KMS-11 (cell line): ENCODE results near the gene MSANTD1.

Experiments used
- H2AFZ ChIP-seq: fragments of 200-600 bp; sonication (generic); 2 replicates; pipeline ENCODE4 v1.6.1; 2016; ENCODE audit warnings: antibody characterized with exemption, mixed run types, low read depth
- H3K27ac ChIP-seq: fragments of 200-600 bp; sonication (generic); 2 replicates; pipeline ENCODE4 v1.6.1; 2016; ENCODE audit warnings: mild to moderate bottlenecking, mixed run types
- H3K27me3 ChIP-seq: fragments of 200-600 bp; sonication (generic); 2 replicates; pipeline ENCODE4 v1.6.1; 2017; ENCODE audit warnings: mild to moderate bottlenecking, low read depth, mixed run types, moderate library complexity; ENCODE audit not compliant: insufficient read depth
- H3K36me3 ChIP-seq: fragments of 200-600 bp; sonication (generic); 2 replicates; pipeline ENCODE4 v1.6.1; 2017; ENCODE audit warnings: mild to moderate bottlenecking, mixed run types; ENCODE audit not compliant: insufficient read depth
- H3K4me1 ChIP-seq: fragments of 200-600 bp; sonication (generic); 2 replicates; pipeline ENCODE4 v1.6.1; 2016; ENCODE audit warnings: mild to moderate bottlenecking, low read depth, mixed run types; ENCODE audit not compliant: poor library complexity, severe bottlenecking
- H3K4me2 ChIP-seq: fragments of 200-600 bp; sonication (generic); 2 replicates; pipeline ENCODE4 v1.7.0; 2016; ENCODE audit warnings: mild to moderate bottlenecking, mixed run types
- H3K4me3 ChIP-seq: fragments of 200-600 bp; sonication (generic); IDR thresholded peaks from 2 replicates; pipeline ENCODE4 v1.6.1; 2017; ENCODE audit warnings: low read depth, low read length, mixed read lengths; ENCODE audit not compliant: insufficient read depth
- H3K79me2 ChIP-seq: fragments of 200-600 bp; sonication (generic); 2 replicates; pipeline ENCODE4 v1.6.1; 2016; ENCODE audit warnings: low read depth, mixed run types; ENCODE audit not compliant: insufficient read depth
- H3K9ac ChIP-seq: fragments of 200-600 bp; sonication (generic); 2 replicates; pipeline ENCODE4 v1.6.1; 2016; ENCODE audit warnings: mild to moderate bottlenecking, mixed run types
- H4K20me1 ChIP-seq: fragments of 200-600 bp; sonication (generic); 2 replicates; pipeline ENCODE4 v1.6.1; 2016; ENCODE audit warnings: mild to moderate bottlenecking, mixed run types; ENCODE audit not compliant: insufficient read depth
- TF ChIP-seq, protein P1 (sequence below): fragments of 200-600 bp; sonication (generic); conservative IDR thresholded peaks from 2 replicates; pipeline ENCODE4 v1.6.1; 2017; ENCODE audit warnings: low read depth, mild to moderate bottlenecking, antibody characterized with exemption, low read length, moderate library complexity, mixed read lengths

Gene MSANTD1

DNA sequence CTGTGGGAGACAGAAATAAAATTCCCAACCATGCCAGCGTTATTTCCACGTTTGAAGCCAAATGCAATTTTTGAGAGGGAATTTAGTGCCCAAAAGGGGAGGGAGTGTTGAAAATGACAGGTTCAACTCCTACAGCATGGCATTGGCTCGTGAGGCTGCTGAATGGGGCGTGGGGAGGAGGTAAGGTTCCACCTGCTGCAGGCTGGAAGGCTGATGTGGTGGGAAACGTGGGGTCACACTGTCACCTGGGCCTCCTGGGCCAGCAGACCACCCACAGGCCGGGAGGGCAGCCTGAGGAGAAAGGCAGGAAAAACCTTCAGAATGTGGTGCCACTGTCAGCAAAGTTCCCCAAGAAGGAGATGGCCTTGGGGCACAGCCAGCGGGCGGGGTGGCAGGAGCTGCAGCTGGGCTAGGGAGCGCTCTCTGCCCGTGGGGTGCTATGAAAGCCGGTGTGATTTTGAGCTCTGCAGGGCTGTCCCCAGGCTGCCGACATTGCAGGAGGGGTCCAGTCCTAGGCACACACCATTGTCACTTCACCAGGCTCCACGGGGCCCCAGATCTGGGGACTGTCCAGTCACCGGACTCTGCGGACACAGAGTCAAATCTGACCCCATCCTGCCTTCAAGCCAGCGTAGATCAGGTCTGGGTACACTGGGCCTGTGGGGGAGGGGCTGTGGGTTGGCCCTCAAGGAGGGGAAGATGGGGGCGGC is 19.6 kb downstream of the MSANTD1 start:
- Histone ChIP-seq H3K4me3 (no peak overlapping the region), H3K79me2 (no peaks in the 10 kb centered on the region), H3K4me1 (peaks cover 4% of the 10 kb centered on the region), H3K4me2 (no peak overlapping the region), H3K27me3 (no peaks in the 10 kb centered on the region), H3K27ac (no peak overlapping the region), H3K36me3 (no peaks in the 10 kb centered on the region), H4K20me1 (no peaks in the 10 kb centered on the region), H3K9ac (no peak overlapping the region), H2AFZ (no peak overlapping the region)
- TF ChIP-seq, protein P1, sequence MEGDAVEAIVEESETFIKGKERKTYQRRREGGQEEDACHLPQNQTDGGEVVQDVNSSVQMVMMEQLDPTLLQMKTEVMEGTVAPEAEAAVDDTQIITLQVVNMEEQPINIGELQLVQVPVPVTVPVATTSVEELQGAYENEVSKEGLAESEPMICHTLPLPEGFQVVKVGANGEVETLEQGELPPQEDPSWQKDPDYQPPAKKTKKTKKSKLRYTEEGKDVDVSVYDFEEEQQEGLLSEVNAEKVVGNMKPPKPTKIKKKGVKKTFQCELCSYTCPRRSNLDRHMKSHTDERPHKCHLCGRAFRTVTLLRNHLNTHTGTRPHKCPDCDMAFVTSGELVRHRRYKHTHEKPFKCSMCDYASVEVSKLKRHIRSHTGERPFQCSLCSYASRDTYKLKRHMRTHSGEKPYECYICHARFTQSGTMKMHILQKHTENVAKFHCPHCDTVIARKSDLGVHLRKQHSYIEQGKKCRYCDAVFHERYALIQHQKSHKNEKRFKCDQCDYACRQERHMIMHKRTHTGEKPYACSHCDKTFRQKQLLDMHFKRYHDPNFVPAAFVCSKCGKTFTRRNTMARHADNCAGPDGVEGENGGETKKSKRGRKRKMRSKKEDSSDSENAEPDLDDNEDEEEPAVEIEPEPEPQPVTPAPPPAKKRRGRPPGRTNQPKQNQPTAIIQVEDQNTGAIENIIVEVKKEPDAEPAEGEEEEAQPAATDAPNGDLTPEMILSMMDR: no peak

DNA sequence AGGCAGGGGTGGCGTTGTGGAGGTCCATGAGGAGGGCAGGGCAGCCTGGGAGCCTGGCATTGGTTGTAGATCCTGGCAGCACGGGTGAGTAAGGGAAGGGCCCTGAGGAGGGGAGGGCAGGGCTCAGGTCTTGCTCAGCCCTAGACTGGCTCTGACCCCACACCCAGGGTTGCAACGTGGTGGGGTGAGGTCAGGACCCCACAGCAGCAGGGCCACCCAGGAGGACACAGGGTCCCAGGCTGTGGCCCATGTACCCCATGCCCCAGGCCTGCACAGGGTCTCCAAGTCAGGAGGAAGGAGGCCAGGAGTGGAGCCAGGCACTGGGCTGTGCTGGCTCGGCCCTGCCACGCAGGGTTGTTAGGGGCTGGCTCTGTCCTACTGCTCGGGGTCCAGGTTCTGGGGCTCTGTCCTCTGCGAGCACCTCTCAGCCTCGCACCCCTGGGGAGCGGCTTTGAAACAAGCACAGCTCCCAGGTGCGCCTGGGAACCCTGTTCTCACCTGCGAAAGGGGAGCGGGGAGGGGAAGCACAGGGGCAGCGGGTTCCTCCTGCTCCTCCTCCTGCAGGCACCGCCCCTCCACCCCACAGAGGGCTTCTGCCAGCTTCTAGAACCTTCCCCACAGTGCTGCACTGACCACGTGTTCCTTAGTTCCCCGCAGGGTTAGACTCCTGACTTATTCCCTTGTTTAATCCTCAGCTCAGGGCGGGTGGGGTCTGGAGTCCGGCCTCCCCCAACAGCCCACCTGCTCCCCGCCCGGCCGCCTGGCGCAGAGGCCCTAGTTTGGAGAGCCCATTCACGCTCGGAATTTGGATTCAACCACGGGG is 20.4 kb downstream of the MSANTD1 start:
- Histone ChIP-seq H3K4me1 (peaks cover 4% of the 10 kb centered on the region), H3K36me3 (no peaks in the 10 kb centered on the region), H3K4me3 (no peak overlapping the region), H3K27me3 (no peaks in the 10 kb centered on the region), H3K4me2 (no peak overlapping the region), H3K9ac (no peak overlapping the region), H4K20me1 (no peaks in the 10 kb centered on the region), H3K27ac (no peak overlapping the region), H2AFZ (no peak overlapping the region), H3K79me2 (no peaks in the 10 kb centered on the region)
- TF ChIP-seq, protein P1: no peak

DNA sequence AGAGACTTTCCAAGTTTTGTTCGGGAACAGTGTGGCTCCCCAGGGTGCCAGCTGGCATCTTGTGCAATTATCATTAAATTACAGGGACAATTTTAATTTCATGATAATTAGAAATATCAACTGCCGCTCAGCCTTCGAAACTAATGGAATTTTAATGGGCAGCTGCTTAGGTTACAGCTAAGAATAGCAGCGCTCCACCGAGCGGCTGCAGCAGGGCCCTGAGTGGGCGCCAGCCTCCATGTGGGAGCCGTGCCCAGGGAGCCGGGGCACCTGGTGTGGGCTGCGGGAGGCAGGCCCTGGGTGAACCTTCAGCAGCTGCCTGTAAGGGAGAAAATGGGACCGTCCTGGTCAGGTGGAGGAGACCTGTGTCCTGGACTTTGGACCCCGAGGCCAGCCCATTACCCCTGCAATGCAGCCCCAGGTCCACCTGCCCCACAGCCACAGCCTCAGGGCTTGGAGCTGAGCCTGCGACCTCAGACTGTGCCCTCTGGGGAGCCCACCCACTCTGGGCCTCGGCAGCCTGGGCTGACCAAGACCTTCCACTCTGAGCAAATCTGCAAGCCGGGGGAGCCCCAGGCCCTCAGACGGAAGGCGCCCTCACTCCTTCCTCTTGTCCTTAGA is 21.1 kb downstream of the MSANTD1 start:
- Histone ChIP-seq H3K36me3 (no peaks in the 10 kb centered on the region), H3K4me1 (peaks cover 4% of the 10 kb centered on the region), H3K79me2 (no peaks in the 10 kb centered on the region), H2AFZ (no peak overlapping the region), H3K27me3 (no peaks in the 10 kb centered on the region), H3K4me2 (no peak overlapping the region), H3K4me3 (no peak overlapping the region), H3K27ac (no peak overlapping the region), H4K20me1 (no peaks in the 10 kb centered on the region), H3K9ac (no peak overlapping the region)
- TF ChIP-seq, protein P1: no peak

DNA sequence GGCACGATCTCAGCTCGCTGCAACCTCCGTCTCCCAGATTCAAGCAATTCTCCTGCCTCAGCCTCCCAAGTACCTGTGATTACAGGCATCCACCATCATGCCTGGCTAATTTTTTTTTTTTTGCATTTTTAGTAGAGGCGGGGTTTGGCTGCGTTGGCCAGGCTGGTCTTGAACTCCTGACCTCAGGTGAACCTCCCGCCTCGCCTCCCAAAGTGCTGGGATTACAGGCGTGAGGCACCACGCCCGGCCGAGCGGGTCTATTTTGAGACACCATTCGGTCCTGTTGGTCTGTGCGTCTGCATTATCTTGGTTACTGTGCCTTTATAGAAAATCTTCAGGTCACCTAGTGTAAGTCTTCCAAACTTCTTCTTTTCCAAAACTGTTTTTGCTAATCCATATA is 22.2 kb downstream of the MSANTD1 start:
- Histone ChIP-seq H3K27me3 (no peaks in the 10 kb centered on the region), H3K36me3 (no peaks in the 10 kb centered on the region), H2AFZ (no peak overlapping the region), H3K4me3 (no peak overlapping the region), H3K4me1 (peaks cover 4% of the 10 kb centered on the region), H3K79me2 (no peaks in the 10 kb centered on the region), H3K27ac (no peak overlapping the region), H3K4me2 (no peak overlapping the region), H4K20me1 (no peaks in the 10 kb centered on the region), H3K9ac (no peak overlapping the region)
- TF ChIP-seq, protein P1: no peak
